GM21825 (cell line): ENCODE results near the gene ARPC1B.
"Not testable (repeated sequence)": the region's sequence is repeated elsewhere in the genome, so short reads cannot be mapped to it uniquely, and the experiment has no call there.

Experiments
- ATAC-seq: cut with Tn5 transposase; IDR thresholded peaks from one replicate; pipeline ENCODE4 v1.9.1; 2021; ENCODE audit warnings: mild to moderate bottlenecking, moderate library complexity; ENCODE audit not compliant: unreplicated experiment

Gene ARPC1B

DNA sequence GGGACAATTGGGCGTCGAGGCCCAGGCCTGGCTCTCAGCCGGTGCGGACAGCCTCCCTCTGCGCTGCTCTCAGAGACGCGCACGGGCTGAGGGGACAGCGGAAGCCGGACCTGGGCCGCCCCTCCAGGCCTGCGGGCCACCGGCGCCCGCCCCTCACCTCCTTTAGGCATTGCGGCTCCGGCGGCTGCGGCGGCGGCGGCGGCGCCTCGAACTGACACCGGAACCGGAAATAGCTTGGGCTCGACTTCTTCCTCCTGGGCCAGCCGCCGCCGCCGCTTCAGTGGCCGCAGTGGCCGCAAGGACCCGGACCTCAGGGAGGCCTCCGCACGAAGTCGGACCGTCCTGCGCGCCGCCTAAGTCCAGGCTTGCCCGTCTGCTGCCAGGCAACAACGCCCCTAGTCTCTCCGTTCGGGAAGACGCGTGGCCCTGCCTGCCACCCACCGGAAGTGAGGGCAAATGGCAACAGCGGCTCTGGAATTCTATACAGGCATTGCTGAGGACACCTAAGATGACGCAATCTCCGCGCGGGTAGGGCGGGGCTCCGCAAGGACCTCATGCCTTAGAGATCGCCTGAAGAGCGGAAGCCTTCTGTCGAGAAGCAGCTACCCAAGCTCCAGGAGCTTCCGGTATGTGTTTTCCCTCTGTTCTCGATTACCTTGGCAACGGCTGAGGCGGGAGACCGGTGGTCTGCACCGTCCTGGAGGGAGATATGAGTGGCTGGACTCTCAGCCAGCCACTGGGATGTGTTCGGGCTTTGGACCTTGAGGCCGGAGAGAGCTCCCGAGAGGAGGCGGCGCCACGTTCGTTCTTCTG lies 34.1 kb downstream of the ARPC1B start, which contains the start of the genes BUD31 and PDAP1:
BUD31 (plus strand) TSS at position 591 of the 813 bp plus-strand sequence. CDS start 2,124 bp downstream, outside the sequence.
PDAP1 (minus strand) TSS at position 219 of the 813 bp plus-strand sequence; CDS start at position 170, 49 bp downstream.
- ATAC-seq: peak; percentile 71

DNA sequence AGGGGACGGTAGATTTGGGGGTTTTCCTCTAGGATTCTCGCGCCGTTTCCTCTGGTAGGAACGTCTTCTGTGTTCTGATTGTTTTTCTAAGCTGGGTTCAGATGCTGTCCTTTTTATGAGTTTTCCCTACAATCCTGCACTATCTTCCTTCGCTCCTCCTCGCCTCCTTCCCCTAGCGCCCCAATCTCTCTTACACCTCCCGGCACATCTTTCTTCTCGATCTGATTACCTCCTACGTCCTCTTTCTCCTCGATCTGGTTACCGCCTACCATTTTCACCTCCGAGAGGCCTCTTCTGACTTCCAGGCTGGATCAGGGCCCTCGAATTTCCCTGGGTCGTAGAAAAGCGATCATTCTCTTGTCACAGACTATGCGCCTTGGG lies 34.7 kb downstream of the ARPC1B start:
- no peak for ATAC-seq

DNA sequence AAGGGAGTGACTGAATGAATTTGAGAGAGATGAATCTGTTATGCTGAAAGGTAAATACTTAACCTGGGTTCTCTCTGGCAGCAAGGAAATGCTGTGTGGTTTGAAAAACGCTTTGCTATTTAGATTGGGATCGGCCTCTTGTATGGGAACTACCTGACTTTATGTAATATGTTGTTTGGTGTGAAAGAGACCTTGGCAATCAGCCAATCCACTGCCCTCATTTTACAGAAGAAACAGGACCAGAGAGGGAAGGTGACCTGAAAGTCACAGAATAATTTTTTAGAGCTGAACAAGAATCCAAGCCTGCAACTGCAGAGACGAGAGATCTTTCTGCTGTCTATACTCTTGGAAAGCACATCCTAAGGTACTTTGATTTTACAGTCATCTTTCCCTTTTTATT lies 35.3 kb downstream of the ARPC1B start:
- no peak for ATAC-seq

DNA sequence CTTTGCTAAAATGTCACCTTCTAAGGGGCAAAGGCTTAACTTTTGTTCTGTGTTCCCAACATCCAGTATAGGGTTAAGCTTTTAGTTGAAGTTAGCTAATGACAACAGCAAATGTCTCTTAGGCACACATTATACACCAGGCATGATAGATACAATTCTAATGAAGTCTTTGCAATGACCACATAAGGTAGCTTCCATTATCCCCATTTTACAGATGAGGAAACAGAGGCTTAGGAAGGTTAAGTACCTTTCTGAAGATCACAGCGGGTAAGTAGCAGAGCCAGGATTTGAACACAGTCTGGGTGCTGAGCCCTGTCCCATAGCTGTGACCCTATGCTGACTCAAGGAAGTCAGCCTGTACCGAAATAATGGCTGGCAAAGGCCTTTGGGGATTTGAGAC lies 36.1 kb downstream of the ARPC1B start:
- ATAC-seq: no peak

DNA sequence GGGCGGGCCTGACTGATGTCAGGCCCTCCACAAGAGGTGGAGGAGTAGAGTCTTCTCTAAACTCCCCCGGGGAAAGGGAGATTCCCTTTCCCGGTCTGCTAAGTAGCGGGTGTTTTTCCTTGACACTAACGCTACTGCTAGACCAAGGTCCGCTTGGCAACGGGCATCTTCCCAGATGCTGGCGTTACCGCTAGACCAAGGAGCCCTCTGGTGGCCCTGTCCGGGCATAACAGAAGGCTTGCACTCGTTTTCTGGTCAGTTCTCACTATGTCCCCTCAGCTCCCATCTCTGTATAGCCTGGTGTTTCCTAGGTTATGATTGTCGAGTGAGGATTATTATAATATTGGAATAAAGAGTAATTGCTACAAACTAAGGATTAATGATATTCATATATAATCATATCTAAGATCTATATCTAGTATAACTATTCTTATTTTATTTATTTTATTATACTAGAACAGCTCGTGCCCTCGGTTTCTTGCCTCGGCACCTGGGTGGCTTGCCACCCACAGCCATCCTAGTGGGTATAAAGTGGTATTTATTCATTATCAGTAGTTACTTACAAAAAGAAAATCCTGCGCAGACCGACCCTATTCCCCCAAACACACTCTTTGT lies 41.1 kb downstream of the ARPC1B start:
- not testable (repeated sequence) for ATAC-seq

DNA sequence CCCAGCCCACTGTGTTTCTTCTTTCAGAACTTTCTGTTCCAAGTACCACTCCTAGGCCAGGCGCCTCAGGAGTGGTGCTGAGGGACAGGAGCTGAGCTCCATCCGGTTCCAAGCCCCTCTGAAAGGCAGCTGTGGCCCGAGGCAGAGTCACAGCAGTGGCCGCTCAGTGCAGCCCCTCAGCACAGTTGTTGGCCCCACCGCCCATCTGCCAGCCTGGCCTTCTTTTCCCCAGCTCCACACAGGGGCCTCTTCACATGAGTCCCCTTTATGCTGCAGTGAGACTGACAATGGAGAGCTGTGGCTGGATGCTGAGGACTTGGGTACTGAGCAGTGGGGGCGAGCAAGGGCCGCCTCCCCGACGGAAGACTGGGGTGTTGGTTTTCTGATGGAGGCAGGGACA lies 43.7 kb downstream of the ARPC1B start:
- no peak for ATAC-seq

DNA sequence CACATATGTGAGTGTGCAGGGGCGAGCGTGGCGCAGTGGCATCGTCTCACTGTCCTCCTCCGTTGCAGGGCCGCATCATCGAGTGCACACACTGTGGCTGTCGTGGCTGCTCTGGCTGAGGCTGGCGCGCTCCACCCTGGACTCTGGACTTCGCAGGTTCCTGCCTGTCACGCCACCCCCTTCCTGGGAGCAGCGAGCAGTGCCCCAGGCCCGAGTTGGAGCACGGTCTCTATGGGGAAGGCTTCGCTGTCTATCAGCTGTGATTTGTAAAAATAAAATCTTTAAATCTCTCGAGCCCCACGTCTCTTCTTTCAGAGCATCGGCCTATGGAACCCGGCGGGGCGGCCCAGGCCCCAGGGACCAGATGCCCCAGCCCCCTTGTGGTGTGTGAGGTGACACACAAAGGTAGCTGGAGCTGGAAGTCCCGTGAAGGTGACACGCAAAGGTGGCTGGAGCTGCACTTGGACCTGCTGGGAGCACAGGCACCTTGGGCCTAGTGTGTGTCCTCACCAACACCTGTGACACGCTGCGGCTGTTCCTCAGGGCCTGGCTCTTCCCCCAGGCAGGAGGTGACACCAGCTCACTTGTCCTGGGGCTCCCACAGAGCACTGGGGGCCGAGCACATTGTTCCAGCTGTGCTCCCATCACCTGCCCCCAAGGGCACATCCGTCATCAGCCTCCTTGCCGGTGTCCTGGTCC lies 44.9 kb downstream of the ARPC1B start:
- no peak for ATAC-seq

DNA sequence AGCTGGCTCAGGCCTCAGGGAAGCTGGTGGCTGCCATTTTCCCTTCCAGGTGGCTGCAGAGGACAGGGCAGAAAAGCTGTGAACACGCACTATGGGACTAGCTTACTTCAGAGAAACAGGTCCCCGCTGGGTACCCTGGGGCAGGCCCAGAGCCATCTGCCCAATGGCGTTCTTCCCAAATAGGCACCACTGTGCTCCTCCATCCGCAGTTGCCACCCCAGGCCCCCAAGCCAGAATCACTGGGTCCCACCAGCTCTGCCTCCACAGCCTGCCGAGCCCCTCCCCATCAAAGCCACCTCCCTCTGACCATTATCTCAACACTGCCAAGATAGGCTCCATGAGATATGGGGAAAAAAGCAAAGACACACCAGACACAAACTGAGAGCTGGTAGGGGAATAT lies 45.7 kb downstream of the ARPC1B start:
- no peak for ATAC-seq

DNA sequence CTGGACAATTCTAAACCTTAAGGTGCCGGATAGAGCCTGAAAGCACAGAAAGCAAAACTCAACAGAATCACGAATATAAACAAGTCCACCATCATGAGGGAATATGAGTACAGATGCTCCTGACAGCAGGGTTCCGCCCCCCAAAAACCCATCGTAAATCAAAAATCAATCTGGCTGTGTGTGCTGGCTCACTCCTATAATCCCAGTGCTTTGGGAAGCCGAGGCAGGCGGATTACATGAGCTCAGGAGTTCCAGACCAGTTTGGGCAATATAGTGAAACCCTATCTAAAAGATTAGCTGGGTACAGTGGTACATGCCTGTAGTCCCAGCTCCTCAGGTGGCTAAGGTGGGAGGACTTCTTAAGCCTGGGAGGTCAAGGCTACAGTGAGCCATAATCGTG lies 46.5 kb downstream of the ARPC1B start:
- ATAC-seq: no peak

DNA sequence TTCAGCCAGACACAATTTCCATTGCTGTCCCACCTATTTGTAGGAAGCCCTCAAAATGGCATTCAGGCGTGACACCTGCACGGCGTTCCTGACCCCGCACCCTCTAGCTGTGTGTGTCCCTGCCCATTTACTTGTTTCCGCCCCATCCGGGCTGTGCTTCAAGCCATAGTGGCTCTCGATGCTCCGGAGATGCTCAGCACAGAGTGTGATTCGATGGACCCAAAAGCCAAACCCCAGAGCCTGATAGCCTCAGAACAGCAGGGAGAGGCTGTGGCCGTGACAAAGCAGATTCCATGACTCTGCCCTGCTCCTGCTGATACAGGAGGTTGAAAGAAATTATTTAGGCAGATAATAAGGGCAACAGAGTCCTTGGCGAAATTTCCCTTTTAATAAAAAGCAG lies 47.7 kb downstream of the ARPC1B start:
- ATAC-seq: no peak

DNA sequence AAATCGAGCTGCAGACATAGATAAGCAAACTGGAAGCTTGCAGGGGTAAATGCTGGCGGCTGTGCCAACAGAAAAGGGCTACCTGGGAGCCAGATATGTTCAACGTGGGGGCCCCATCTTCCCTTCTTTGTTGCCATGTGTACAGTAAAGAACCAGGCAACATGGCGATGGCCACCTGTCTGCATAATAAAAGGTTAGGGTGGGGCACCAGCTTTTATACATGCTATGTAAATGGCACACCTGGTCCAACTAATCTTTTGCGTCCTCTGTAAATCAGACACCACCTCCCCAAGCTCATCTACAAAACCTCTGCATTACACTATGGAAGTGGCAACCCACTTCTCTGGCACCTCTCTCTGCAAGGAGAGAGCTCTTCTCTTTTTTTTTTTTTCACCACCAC lies 48.1 kb downstream of the ARPC1B start:
- ATAC-seq: no peak

DNA sequence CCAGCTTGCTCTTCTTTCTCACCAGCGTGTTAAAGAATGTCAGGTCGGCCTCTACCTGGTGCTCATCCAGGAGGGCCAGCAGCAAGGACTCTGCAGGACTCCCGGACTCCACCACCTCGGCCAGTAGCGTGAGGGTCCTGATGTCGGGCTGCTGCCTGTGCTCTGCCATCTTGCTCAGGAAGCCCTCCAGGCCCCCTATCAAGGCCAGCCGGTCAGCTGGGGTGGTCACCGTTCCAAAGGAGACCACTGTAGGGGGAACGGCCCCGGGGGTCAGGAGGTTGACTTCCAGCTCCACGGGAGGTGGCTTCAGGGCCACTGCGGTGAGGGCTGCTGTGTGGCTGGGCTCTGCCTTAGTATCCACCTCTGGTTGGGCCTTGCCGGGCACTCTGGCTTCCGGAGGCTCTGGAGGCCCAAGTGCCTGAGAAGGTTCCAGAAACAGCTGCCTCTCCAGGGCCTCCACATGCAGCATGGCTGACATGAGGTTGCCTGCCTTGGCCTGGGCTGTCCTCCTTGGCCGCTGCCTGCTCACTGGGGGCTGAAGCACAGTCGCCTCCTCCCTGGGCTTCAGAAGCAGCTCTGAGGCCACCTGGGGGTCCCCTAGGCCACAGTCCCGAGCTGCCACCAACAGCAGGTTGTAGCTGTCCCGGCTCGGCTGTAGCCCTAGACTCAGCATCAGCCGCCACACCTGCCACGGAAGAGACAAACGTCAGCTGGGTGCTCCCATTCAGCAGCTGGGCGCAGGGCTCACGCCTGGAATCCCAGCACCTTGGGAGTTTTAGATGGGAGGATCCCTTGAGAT lies 50.6 kb downstream of the ARPC1B start:
- no peak for ATAC-seq

DNA sequence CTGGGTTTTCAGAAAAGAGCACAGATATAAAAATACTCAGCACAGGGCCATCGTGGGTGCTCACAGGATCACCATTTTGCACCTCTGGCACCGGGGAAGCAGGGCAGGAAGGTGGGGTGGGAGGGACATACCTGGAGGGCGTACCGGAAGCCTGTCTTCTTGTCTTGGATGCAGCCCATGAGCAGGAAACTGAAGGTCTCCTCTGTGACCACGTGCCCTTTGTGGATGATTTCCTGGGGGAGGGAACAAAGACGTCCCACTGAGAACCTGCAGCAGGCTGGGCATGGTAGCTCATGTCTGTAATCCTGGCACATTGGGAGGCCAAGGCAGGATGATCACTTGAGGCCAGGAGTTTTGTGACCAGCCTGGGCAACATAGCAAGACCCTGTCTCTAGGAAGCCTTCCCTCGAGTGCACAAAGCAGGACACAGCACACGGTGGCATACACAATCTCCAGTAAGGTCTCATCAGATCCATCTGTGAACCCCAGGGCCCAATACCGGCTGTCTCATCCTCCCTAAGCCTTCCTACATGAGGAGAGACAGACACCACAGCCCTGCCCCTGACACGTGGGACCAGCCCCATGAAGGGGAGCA lies 54.5 kb downstream of the ARPC1B start:
- ATAC-seq: no peak

DNA sequence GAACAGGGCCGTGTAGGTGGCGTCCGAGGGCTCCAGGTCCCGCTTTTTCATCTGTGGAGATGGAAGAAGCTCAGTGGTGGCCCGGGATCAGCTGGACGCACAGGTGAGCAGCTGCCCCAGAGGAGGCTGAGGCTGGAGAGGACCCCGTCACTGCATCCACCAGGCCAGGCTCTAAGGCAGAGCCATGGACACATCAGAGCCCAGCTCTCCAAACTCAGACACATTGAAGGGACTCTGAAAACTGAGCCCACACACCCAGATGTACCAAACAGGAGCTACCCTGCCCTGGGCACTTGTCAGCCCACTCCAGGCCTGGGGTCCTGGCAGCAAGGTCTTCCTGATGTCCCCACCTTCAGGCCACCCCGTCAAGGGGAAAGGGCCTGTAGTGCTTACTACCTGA lies 55.2 kb downstream of the ARPC1B start:
- ATAC-seq: no peak

DNA sequence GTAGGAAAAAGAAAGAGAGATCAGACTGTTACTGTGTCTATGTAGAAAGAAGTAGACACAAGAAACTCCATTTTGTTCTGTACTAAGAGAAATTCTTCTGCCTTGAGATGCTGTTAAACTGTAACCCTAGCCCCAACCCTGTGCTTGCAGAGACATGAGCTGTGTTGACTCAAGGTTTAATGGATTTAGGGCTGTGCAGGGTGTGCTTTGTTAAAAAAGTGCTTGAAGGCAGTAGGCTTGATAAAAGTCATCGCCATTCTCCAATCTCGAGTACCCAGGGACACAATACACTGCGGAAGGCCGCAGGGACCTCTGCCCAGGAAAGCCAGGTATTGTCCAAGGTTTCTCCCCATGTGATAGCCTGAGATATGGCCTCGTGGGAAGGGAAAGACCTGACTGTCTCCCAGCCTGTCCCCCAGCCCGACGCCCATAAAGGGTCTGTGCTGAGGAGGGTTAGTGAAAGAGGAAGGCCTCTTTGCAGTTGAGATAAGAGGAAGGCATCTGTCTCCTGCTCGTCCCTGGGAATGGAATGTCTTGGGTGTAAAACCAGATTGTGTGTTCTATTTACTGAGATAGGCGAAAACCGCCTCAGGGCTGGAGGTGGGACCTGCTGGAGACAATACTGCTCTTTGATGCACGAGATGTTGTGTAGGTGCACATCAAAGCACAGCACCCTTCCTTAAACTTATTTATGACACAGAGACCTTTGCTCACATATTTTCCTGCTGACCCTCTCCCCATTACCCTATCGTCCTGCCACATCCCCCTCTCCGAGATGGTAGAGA lies 57.4 kb downstream of the ARPC1B start:
- not testable (repeated sequence) for ATAC-seq

DNA sequence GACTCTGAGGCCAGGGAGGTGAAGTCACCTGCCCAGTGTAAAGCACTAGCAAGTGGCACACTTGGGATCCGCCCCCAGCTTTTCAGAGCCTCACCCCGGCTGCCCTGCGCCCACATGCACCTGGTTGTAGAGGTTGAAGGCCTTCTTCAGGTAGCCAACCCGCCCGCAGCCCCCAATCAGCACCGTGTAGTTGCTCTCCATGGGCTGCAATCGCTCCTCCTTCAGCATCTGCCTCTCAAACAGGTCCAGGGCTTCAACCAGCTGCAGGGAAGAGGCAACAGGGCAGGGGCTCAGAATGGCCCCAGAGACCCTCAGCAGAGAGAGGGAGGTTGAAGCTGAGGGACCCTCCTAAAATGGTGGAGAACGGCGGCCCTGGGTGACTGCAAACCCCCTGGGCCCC lies 58.6 kb downstream of the ARPC1B start:
- ATAC-seq: no peak

DNA sequence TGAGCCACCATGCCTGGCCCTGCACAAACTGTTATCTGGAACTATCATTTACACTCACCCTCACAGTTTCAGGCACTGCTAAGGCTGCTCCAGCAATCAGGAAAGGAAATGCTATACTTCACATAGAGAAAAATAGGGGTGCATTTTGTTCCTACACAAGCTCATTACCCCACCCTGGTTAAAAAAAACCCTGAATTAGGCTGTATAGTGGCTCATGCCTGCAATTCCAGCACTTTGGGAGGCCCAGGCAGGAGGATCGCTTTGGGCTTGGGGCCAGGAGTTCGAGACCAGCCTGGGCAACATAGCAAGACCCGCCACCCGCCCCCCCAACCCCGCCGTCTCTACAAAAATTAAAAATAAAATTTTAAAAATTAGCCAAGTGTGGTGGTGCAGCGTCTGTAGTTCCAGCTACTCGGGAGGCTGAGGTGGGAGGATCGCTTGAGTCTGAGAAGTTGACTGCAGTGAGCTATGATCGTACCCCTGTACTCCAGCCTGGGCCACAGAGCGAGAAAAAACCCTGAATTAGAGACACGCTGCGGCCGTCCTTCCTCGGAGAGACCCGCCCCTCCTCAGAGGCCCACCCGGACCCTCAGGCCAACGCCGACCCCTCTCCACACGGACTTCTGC lies 63.5 kb downstream of the ARPC1B start:
- ATAC-seq: peak; percentile 2

DNA sequence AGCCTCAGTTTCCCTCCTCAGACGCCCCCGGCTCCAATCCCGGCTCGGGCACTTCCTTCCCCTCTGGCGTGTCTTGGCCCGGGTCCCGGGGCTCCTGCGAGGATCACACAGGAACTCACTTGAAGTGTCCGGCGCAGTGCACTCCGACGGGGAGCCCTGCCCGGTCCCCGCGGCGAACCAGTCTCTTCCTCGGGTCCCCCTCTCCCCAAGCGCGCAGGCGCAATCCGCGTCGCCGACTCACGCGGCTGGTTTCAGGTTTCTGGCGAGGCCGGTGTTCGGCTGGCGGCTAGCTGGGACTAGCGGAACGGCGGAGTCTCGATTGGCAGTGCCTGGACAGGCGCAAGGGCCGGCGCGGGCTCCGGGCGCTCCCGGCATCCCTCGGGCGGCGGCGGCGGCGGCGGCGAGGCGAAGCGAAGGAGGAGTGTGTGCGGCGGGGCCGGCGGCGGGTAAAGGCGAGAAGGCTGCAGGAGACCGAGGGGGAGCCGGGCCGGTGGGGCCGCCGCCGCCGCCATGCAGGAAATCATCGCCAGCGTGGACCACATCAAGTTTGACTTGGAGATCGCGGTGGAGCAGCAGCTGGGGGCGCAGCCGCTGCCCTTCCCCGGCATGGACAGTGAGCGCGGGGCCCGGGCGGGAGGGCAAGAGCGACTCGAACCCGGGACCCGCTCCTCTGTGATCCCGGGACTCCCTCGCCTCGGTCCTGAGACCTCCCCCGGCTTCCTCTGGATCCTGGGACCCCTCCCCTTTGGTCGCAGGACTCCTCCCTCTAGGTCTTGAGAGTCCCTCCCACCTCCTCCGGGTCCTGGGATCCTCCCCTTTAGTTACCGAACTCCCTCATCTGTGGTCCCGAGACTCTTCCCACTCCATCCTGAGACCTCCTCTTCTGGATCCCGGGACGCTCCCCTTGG lies 64.3 kb downstream of the ARPC1B start, which contains the start of the genes CPSF4 and PTCD1:
CPSF4 (plus strand) TSS at position 371 of the 908 bp plus-strand sequence; CDS start at position 511, 140 bp downstream.
PTCD1 (minus strand) TSS at position 226 of the 908 bp plus-strand sequence. CDS start 3,556 bp downstream, outside the sequence.
- peak; percentile 91 for ATAC-seq
